ENCODE data around the gene SSUH2. TPM values are rescaled to one million over a fixed set of nuclear protein-coding genes. Genes with fewer than 3 reads are reported as not detected.
"Not testable (repeated sequence)": the region's sequence is repeated elsewhere in the genome, so short reads cannot be mapped to it uniquely, and the experiment has no call there.

The SSUH2 gene
- total RNA-seq, 2 experiments from 2014 or later, result 0.16 TPM; not detected in 1

DNA sequence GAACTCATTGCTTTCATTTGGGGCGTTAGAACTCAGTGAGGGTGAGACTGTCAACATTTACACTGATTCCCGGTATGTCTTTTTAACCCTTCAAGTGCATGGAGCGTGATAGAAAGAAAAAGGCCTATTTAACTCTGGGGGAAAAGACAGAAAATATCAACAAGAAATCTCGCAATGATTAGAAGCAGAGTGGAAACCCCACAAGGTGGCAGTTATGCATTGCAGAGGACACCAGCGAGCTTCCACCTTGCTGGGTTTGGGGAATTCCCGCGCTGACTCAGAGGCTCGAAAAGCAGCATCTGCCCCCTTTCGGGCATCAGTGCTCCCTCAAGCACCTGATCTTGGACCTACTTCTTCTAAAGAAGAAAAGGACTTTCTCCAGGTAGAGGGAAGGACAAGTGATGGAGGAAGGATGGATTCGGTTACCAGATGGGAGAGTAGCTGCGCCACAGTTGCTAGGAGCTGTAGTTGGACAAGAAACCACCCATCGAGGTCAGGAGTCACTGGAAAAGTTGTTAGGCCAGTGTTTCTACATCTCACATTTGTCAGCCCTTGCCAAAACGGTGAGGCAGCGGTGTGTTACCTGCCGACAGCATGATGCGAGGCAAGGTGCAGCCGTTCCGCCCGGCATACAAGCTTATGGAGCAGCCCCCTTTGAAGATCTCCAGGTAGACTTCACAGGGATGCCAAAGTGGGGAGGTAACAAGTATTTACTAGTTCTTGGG, 38.4 kb upstream of the SSUH2 start:
- H3K27ac ChIP-seq (ENCODE audit: low read depth, low read length, poor library complexity, severe bottlenecking); H3K4me3 ChIP-seq (ENCODE audit: low read depth, low read length, poor library complexity, severe bottlenecking); H3K9me2 ChIP-seq (ENCODE audit: insufficient read depth, low read length); POLR2A ChIA-PET; H2AFZ ChIP-seq (ENCODE audit: low read length); H3K9me3 ChIP-seq (ENCODE audit: low read length); H3K4me2 ChIP-seq (ENCODE audit: low read length); H3K79me2 ChIP-seq (ENCODE audit: insufficient read depth, low read depth, low read length); H3K4me1 ChIP-seq (ENCODE audit: insufficient read depth, low read length, poor library complexity, severe bottlenecking); CTCF ChIA-PET (ENCODE audit: unreplicated experiment); H4K20me1 ChIP-seq (ENCODE audit: insufficient read depth, low read length); H3K36me3 ChIP-seq (ENCODE audit: insufficient read depth, low read length); intact Hi-C loops (cut with micrococcal nuclease; ENCODE audit: unreplicated experiment); BruUV-seq (replicated peaks): not testable (repeated sequence)
- DNase-seq (ENCODE audit: low spot score), result peak; percentile 11
- TF ChIP-seq CTCF (conservative IDR thresholded peaks at IDR 0.05; ENCODE audit: low read length), result 0 out of 2 replicates have a peak, but pooled peaks have one; percentile 23

- DNase-seq (ENCODE audit: low spot score); POLR2A ChIA-PET; H3K4me2 ChIP-seq (ENCODE audit: low read length); H3K4me3 ChIP-seq (ENCODE audit: low read depth, low read length, poor library complexity, severe bottlenecking); H2AFZ ChIP-seq (ENCODE audit: low read length); BruUV-seq (replicated peaks); H3K27ac ChIP-seq (ENCODE audit: low read depth, low read length, poor library complexity, severe bottlenecking); H4K20me1 ChIP-seq (ENCODE audit: insufficient read depth, low read length); intact Hi-C loops (cut with micrococcal nuclease; ENCODE audit: unreplicated experiment); H3K9me2 ChIP-seq (ENCODE audit: insufficient read depth, low read length); H3K9me3 ChIP-seq (ENCODE audit: low read length); H3K4me1 ChIP-seq (ENCODE audit: insufficient read depth, low read length, poor library complexity, severe bottlenecking); H3K79me2 ChIP-seq (ENCODE audit: insufficient read depth, low read depth, low read length); CTCF ChIA-PET (ENCODE audit: unreplicated experiment); H3K36me3 ChIP-seq (ENCODE audit: insufficient read depth, low read length): not testable (repeated sequence)
Observed at GRCh38 chr3:8681881-8682538, 37.4 kb upstream of the SSUH2 start.

DNA sequence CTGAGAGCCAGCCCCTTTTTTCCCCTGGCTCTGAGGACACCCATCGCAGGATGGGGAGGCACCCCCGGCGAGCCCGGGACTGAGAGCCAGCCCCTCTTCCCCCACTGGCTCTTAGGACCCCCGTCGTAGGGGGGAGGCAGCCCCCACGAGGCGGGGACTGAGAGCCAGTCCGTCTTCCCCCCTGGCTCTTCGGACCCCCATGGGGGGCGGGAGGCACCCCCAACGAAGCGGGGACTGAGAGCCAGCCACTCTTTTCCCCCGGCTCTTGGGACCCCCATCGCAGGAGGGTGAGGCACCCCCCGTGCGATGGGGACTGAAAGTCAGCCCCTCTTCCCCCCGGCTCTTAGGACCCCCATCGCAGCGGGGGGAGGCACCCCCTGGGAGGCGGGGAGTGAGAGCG, 36.8 kb upstream of the SSUH2 start:
- Histone ChIP-seq H3K27ac (ENCODE audit: low read depth, low read length, poor library complexity, severe bottlenecking) (no peak overlapping the region), H3K4me1 (ENCODE audit: insufficient read depth, low read length, poor library complexity, severe bottlenecking) (no peaks in the 10 kb centered on the region), H3K36me3 (ENCODE audit: insufficient read depth, low read length) (no peaks in the 10 kb centered on the region), H3K9me2 (ENCODE audit: insufficient read depth, low read length) (no peaks in the 10 kb centered on the region), H2AFZ (ENCODE audit: low read length) (no peak overlapping the region), H3K4me3 (ENCODE audit: low read depth, low read length, poor library complexity, severe bottlenecking) (no peak overlapping the region), H3K9me3 (ENCODE audit: low read length) (no peaks in the 10 kb centered on the region), H3K79me2 (ENCODE audit: insufficient read depth, low read depth, low read length) (no peaks in the 10 kb centered on the region), H3K4me2 (ENCODE audit: low read length) (no peak overlapping the region), H4K20me1 (ENCODE audit: insufficient read depth, low read length) (no peaks in the 10 kb centered on the region)
- ChIA-PET POLR2A (no interaction called here), CTCF (ENCODE audit: unreplicated experiment) (no interaction called here)
- TF ChIP-seq CTCF (conservative IDR thresholded peaks at IDR 0.05; ENCODE audit: low read length) (no peak), EZH2phosphoT487 (IDR thresholded peaks at IDR 0.05; ENCODE audit: borderline replicate concordance, low read depth, low read length) (no peak)
- DNase-seq (ENCODE audit: low spot score), result no peak
- intact Hi-C loops (cut with micrococcal nuclease; ENCODE audit: unreplicated experiment), result no loop called here
- no TSS peak for BruUV-seq (replicated peaks)

- H3K27ac ChIP-seq (ENCODE audit: low read depth, low read length, poor library complexity, severe bottlenecking); intact Hi-C loops (cut with micrococcal nuclease; ENCODE audit: unreplicated experiment); H3K9me2 ChIP-seq (ENCODE audit: insufficient read depth, low read length); H2AFZ ChIP-seq (ENCODE audit: low read length); H3K36me3 ChIP-seq (ENCODE audit: insufficient read depth, low read length); H3K4me1 ChIP-seq (ENCODE audit: insufficient read depth, low read length, poor library complexity, severe bottlenecking); H3K79me2 ChIP-seq (ENCODE audit: insufficient read depth, low read depth, low read length); H3K4me2 ChIP-seq (ENCODE audit: low read length); H3K9me3 ChIP-seq (ENCODE audit: low read length); POLR2A ChIA-PET; H3K4me3 ChIP-seq (ENCODE audit: low read depth, low read length, poor library complexity, severe bottlenecking); CTCF ChIA-PET (ENCODE audit: unreplicated experiment); H4K20me1 ChIP-seq (ENCODE audit: insufficient read depth, low read length); DNase-seq (ENCODE audit: low spot score); BruUV-seq (replicated peaks): not testable (repeated sequence)
Observed at GRCh38 chr3:8679817-8680553, 35.4 kb upstream of the SSUH2 start.

Data from OCI-LY7 (cell line).